ENCODE measurements around the gene RPL10. TPM values are rescaled to one million over a fixed set of nuclear protein-coding genes. Genes with fewer than 3 reads are reported as not detected.

RPL10 gene
- total RNA-seq, 1 experiment from 2014 or later, result 3,401 TPM

- peaks cover 8% of the 10 kb centered on the region for H3K4me1 ChIP-seq (ENCODE audit: insufficient read depth, low read length)
- no peaks in the 10 kb centered on the region for H3F3A ChIP-seq (ENCODE audit: low read length, unreplicated experiment)
- no peak overlapping the region for H3K4me3 ChIP-seq (ENCODE audit: low read length)
- ChIA-PET POLR2A (ENCODE audit: unreplicated experiment) (no interaction called here), CTCF (no interaction called here)
- H3K79me2 ChIP-seq (ENCODE audit: low read length), result peaks cover 13% of the 10 kb centered on the region
- BruUV-seq (replicated peaks), result no TSS peak
- no peaks in the 10 kb centered on the region for H3K9me3 ChIP-seq (ENCODE audit: low read length)
- intact Hi-C loops (cut with micrococcal nuclease), result loop anchor here (10.0 kb wide), 1 partner anchor 55 kb away; the partner anchor contains the start of gene RPL10
- peaks cover 6% of the 10 kb centered on the region; the same call in 1 of the 2 replicates for H3K36me3 ChIP-seq (ENCODE audit: low read depth, low read length)
- no peak for ATAC-seq
- no peak overlapping the region for H3K4me2 ChIP-seq (ENCODE audit: low read length)
- H3K9ac ChIP-seq (ENCODE audit: low read length), result no peak overlapping the region
- no peaks in the 10 kb centered on the region for H3K27me3 ChIP-seq (ENCODE audit: low read length)
- no peak overlapping the region for H2AFZ ChIP-seq (ENCODE audit: low read length)
- no peak overlapping the region for H3K27ac ChIP-seq (ENCODE audit: low read length)
- no peak for DNase-seq
- H4K20me1 ChIP-seq (ENCODE audit: low read length), result no peaks in the 10 kb centered on the region
- TF ChIP-seq EZH2phosphoT487 (IDR thresholded peaks at IDR 0.05; ENCODE audit: borderline replicate concordance, low read length), result no peak
- no peak for TF ChIP-seq EZH2 (IDR thresholded peaks at IDR 0.05; ENCODE audit: low read length, unreplicated experiment)
- TF ChIP-seq CTCF (conservative IDR thresholded peaks at IDR 0.05; ENCODE audit: low read depth, low read length), result no peak
- H3K9me2 ChIP-seq (replicated peaks; ENCODE audit: low read length), result no peaks in the 10 kb centered on the region
Observed at GRCh38 chrX:154449618-154450017, 51.4 kb downstream of the RPL10 start.

- POLR2A ChIA-PET (ENCODE audit: unreplicated experiment), result no interaction called here
- Histone ChIP-seq H3K36me3 (ENCODE audit: low read depth, low read length) (peaks cover 6% of the 10 kb centered on the region; the same call in 1 of the 2 replicates), H3K79me2 (ENCODE audit: low read length) (peaks cover 6% of the 10 kb centered on the region), H3K27me3 (ENCODE audit: low read length) (no peaks in the 10 kb centered on the region), H3K9ac (ENCODE audit: low read length) (no peak overlapping the region), H3K4me1 (ENCODE audit: insufficient read depth, low read length) (peaks cover under 1% of the 10 kb centered on the region), H3F3A (ENCODE audit: low read length, unreplicated experiment) (no peaks in the 10 kb centered on the region), H3K4me2 (ENCODE audit: low read length) (no peak overlapping the region), H3K9me2 (replicated peaks; ENCODE audit: low read length) (no peaks in the 10 kb centered on the region), H3K27ac (ENCODE audit: low read length) (no peak overlapping the region), H3K9me3 (ENCODE audit: low read length) (no peaks in the 10 kb centered on the region), H2AFZ (ENCODE audit: low read length) (no peak overlapping the region), H4K20me1 (ENCODE audit: low read length) (no peaks in the 10 kb centered on the region), H3K4me3 (ENCODE audit: low read length) (no peak overlapping the region)
- intact Hi-C loops (cut with micrococcal nuclease), result loop anchor here (10.0 kb wide), 1 partner anchor 56 kb away; the partner anchor contains the start of gene RPL10
- CTCF ChIA-PET, result no interaction called here
- ATAC-seq (no peak), DNase-seq (no peak)
- TF ChIP-seq EZH2 (IDR thresholded peaks at IDR 0.05; ENCODE audit: low read length, unreplicated experiment), result no peak
- TF ChIP-seq CTCF (conservative IDR thresholded peaks at IDR 0.05; ENCODE audit: low read depth, low read length), result no peak
- TF ChIP-seq EZH2phosphoT487 (IDR thresholded peaks at IDR 0.05; ENCODE audit: borderline replicate concordance, low read length), result no peak
- TSS peak; percentile 70 for BruUV-seq (replicated peaks)
Observed at GRCh38 chrX:154450312-154450711, 52.1 kb downstream of the RPL10 start.

Small RNAs within 50 kb of the gene (microRNA-seq; reads per million reads assigned to microRNA genes)
- 1.0 reads per million for gene MIR6858 (ENCODE audit: unreplicated experiment)

Other genes starting within 250 kb of the RPL10 start
- not detected in 2 replicates for gene OPN1MW, start 215.8 kb upstream of the RPL10 start, total RNA-seq (2014; rRNA removed)
- not detected in 2 replicates for gene OPN1MW2, start 178.6 kb upstream of the RPL10 start, total RNA-seq (2014; rRNA removed)
- not detected in 2 replicates for gene OPN1MW3, start 140.8 kb upstream of the RPL10 start, total RNA-seq (2014; rRNA removed)
- gene TEX28, start 103.3 kb upstream of the RPL10 start, total RNA-seq (2014; rRNA removed), result 0.11 TPM in 1 of 2 replicates, not detected in the other
- gene TKTL1, start 102.6 kb upstream of the RPL10 start, total RNA-seq (2014; rRNA removed), result not detected in 2 replicates
- 2,058 and 3,170 TPM in 2 replicates for gene FLNA, start 23.7 kb upstream of the RPL10 start, total RNA-seq (2014; rRNA removed)
- 46.8 and 49.0 TPM in 2 replicates for gene EMD, start 19.1 kb upstream of the RPL10 start, total RNA-seq (2014; rRNA removed)
- gene DNASE1L1, start 10.9 kb downstream of the RPL10 start, total RNA-seq (2014; rRNA removed), result 29.8 TPM in 2 replicates
- 39.4 and 41.5 TPM in 2 replicates for gene TAFAZZIN, start 13.2 kb downstream of the RPL10 start, total RNA-seq (2014; rRNA removed)
- 68.7 and 94.0 TPM in 2 replicates for gene ATP6AP1, start 30.3 kb downstream of the RPL10 start, total RNA-seq (2014; rRNA removed)
- gene GDI1, start 38.8 kb downstream of the RPL10 start, total RNA-seq (2014; rRNA removed), result 96.1 and 97.1 TPM in 2 replicates
- gene FAM50A, start 45.8 kb downstream of the RPL10 start, total RNA-seq (2014; rRNA removed), result 53.8 and 76.7 TPM in 2 replicates
- gene PLXNA3, start 59.9 kb downstream of the RPL10 start, total RNA-seq (2014; rRNA removed), result 5.3 and 21.8 TPM in 2 replicates
- gene LAGE3, start 80.9 kb downstream of the RPL10 start, total RNA-seq (2014; rRNA removed), result 82.8 and 87.4 TPM in 2 replicates
- gene UBL4A, start 88.2 kb downstream of the RPL10 start, total RNA-seq (2014; rRNA removed), result 92.3 and 101 TPM in 2 replicates
- 42.1 and 50.6 TPM in 2 replicates for gene SLC10A3, start 92.3 kb downstream of the RPL10 start, total RNA-seq (2014; rRNA removed)
- gene FAM3A, start 117.9 kb downstream of the RPL10 start, total RNA-seq (2014; rRNA removed), result 69.2 and 88.0 TPM in 2 replicates
- gene G6PD, start 148.5 kb downstream of the RPL10 start, total RNA-seq (2014; rRNA removed), result 121 and 147 TPM in 2 replicates
- gene IKBKG, start 149.2 kb downstream of the RPL10 start, total RNA-seq (2014; rRNA removed), result 34.3 and 39.6 TPM in 2 replicates
- not detected in 2 replicates for gene CTAG1A, start 186.8 kb downstream of the RPL10 start, total RNA-seq (2014; rRNA removed)
- gene CTAG1B, start 220.9 kb downstream of the RPL10 start, total RNA-seq (2014; rRNA removed), result not detected in 2 replicates

Data from PC-3 (cell line).